Measurements from ENCODE around the gene FAM149B1. TPM values are rescaled to one million over a fixed set of nuclear protein-coding genes. Genes with fewer than 3 reads are reported as not detected.

FAM149B1 gene
- polyA plus RNA-seq, 1 donor from 2014 or later, result 53.5 TPM

- Histone ChIP-seq H3K27me3 (ENCODE audit: insufficient read depth, low read depth, low read length) (no peaks in the 10 kb centered on the region), H3K9ac (ENCODE audit: low read length) (peak within 1 kb of the TSS; percentile 65), H3K27ac (ENCODE audit: low read length) (peak within 1 kb of the TSS; percentile 59), H3K4me3 (ENCODE audit: low read length) (peak within 1 kb of the TSS; percentile 93), H3F3A (ENCODE audit: insufficient read depth, low read length, poor library complexity, severe bottlenecking) (no peaks in the 10 kb centered on the region), H3K36me3 (ENCODE audit: insufficient read depth, low read length) (no peaks in the 10 kb centered on the region), H4K20me1 (ENCODE audit: insufficient read depth) (no peaks in the 10 kb centered on the region), H3K9me3 (ENCODE audit: low read length) (no peaks in the 10 kb centered on the region), H3K9me2 (ENCODE audit: insufficient read depth, low read length) (no peaks in the 10 kb centered on the region), H3K4me2 (ENCODE audit: low read length) (peak within 1 kb of the TSS; percentile 96), H2AFZ (ENCODE audit: low read depth, low read length) (peak within 1 kb of the TSS; percentile 48), H3K79me2 (replicated peaks; ENCODE audit: insufficient read depth, low read length) (peaks cover 34% of the 10 kb centered on the region)
- peak; percentile 55 for TF ChIP-seq POLR2AphosphoS5 (IDR thresholded peaks at IDR 0.05)
- TF ChIP-seq CTCF (IDR thresholded peaks at IDR 0.05; ENCODE audit: poor library complexity, severe bottlenecking), result peak; percentile 53
- TF ChIP-seq TAF1 (IDR thresholded peaks at IDR 0.05; ENCODE audit: low read depth), result no peak
- peak; percentile 40 for TF ChIP-seq REST (IDR thresholded peaks at IDR 0.05; ENCODE audit: borderline replicate concordance)
- peak; percentile 31 for TF ChIP-seq SMC3 (conservative IDR thresholded peaks at IDR 0.05; ENCODE audit: poor library complexity)
- peak; percentile 28 for TF ChIP-seq EP300 (conservative IDR thresholded peaks at IDR 0.05; ENCODE audit: poor library complexity, severe bottlenecking)
- peak; percentile 22 for TF ChIP-seq RAD21 (conservative IDR thresholded peaks at IDR 0.05)
- TF ChIP-seq EZH2 (IDR thresholded peaks at IDR 0.05; ENCODE audit: borderline replicate concordance, insufficient read depth, low read length, poor library complexity, severe bottlenecking), result no peak
- peak; percentile 95 for TF ChIP-seq MXI1 (conservative IDR thresholded peaks at IDR 0.05; ENCODE audit: poor library complexity, severe bottlenecking)
Measured at GRCh38 chr10:73246646-73247508, 79.0 kb downstream of the FAM149B1 start, which contains the start of gene DNAJC9. Gene DNAJC9 (minus strand): TSS chr10:73247255. CDS start chr10:73247189, 66 bp downstream.

GRCh38 chr10:73247509-73248258 is 79.8 kb downstream of the FAM149B1 start:
- Histone ChIP-seq H3K9me3 (ENCODE audit: low read length) (no peaks in the 10 kb centered on the region), H3K36me3 (ENCODE audit: insufficient read depth, low read length) (no peaks in the 10 kb centered on the region), H3F3A (ENCODE audit: insufficient read depth, low read length, poor library complexity, severe bottlenecking) (no peaks in the 10 kb centered on the region), H3K4me3 (ENCODE audit: low read length) (peak overlapping the region; percentile 93), H3K27ac (ENCODE audit: low read length) (peak overlapping the region; percentile 31), H3K9ac (ENCODE audit: low read length) (peak overlapping the region; percentile 16), H3K9me2 (ENCODE audit: insufficient read depth, low read length) (no peaks in the 10 kb centered on the region), H2AFZ (ENCODE audit: low read depth, low read length) (peak overlapping the region; percentile 45), H4K20me1 (ENCODE audit: insufficient read depth) (no peaks in the 10 kb centered on the region), H3K79me2 (replicated peaks; ENCODE audit: insufficient read depth, low read length) (peaks cover 38% of the 10 kb centered on the region), H3K27me3 (ENCODE audit: insufficient read depth, low read depth, low read length) (no peaks in the 10 kb centered on the region), H3K4me2 (ENCODE audit: low read length) (peak overlapping the region; percentile 96)
- TF ChIP-seq SMC3 (conservative IDR thresholded peaks at IDR 0.05; ENCODE audit: poor library complexity) (no peak), TAF1 (IDR thresholded peaks at IDR 0.05; ENCODE audit: low read depth) (peak; percentile 2), POLR2AphosphoS5 (IDR thresholded peaks at IDR 0.05) (no peak)

Data from neural cell (in vitro differentiated cells).